Measurements from ENCODE around the gene CAT. TPM values are rescaled to one million over a fixed set of nuclear protein-coding genes. Genes with fewer than 3 reads are reported as not detected.
A peak's percentile ranks its signal among the peaks of the same experiment; 100 is the strongest.

Gene CAT
- total RNA-seq: 100 to 1,000 TPM in 2 of 4 donors, 10 to 100 TPM in 2; 81.6 to 114 (median 102) TPM
- polyA plus RNA-seq: 67.6 TPM
- long read RNA-seq, donor 1, transcript CAT-201 (13 exons, 2,302 nt): major isoform, 198 of 219 reads
- long read RNA-seq, donor 1, partial matches to known transcripts: 17 of 219 reads
- long read RNA-seq, donor 1, other reads (novel, unspliced or antisense): 3 of 219 reads
- long read RNA-seq, donor 2, transcript CAT-201 (13 exons, 2,302 nt): major isoform, 66 of 76 reads
- long read RNA-seq, donor 2, partial matches to known transcripts: 7 of 76 reads
- long read RNA-seq, donor 2, other reads (novel, unspliced or antisense): 3 of 76 reads
- long read RNA-seq, donor 3, transcript CAT-201 (13 exons, 2,302 nt): major isoform, 443 of 513 reads
- long read RNA-seq, donor 3, partial matches to known transcripts: 57 of 513 reads
- long read RNA-seq, donor 3, other reads (novel, unspliced or antisense): 12 of 513 reads
- long read RNA-seq, donor 4, transcript CAT-201 (13 exons, 2,302 nt): major isoform, 90 of 99 reads
- long read RNA-seq, donor 4, partial matches to known transcripts: 4 of 99 reads
- long read RNA-seq, donor 4, other reads (novel, unspliced or antisense): 4 of 99 reads

DNA sequence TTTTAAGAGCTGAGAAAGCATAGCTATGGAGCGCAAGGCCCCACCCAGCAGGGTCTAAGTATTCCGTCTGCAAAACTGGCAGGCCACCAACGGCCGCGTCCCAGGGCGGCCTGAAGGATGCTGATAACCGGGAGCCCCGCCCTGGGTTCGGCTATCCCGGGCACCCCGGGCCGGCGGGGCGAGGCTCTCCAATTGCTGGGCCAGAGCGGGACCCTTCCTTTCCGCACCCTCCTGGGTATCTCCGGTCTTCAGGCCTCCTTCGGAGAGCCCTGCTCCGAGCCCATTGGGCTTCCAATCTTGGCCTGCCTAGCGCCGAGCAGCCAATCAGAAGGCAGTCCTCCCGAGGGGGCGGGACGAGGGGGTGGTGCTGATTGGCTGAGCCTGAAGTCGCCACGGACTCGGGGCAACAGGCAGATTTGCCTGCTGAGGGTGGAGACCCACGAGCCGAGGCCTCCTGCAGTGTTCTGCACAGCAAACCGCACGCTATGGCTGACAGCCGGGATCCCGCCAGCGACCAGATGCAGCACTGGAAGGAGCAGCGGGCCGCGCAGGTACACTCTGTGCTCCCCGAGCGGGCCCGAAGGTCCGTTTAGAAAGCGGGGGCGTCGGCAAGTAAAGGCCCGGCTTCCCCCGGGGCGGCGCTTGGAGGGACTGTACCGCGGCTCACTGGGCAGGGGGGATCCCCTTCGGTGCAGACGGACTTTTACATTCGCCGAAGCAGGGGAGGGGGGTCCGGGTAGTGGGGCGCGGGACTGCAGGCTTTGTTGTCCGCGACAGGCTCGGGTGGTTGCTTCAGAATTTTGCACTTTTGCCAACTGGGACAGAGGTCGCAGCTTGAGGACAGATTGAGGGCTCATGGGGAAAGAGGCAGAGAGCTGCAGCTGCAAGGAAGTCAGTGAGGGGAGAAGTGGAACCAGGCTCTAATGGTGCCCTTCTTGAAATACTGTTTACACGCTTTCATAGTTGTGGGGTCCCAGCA, at the start of gene CAT:
CAT (plus strand) TSS at position 406 of the 979 bp plus-strand sequence; CDS start at position 486, 80 bp downstream.
- WGBS: under 1% methylated on average over 62 of the region's 62 CpGs
- intact Hi-C loops (cut with DNase I): loop anchor here in 1 of 4 donors (5.0 kb wide), 1 partner anchor 187 kb away; no protein-coding TSS in a partner anchor
- peak within 1 kb of the TSS; percentile 69 for H3K4me3 ChIP-seq (ENCODE audit: low read length)
- peak; percentile 99 for ATAC-seq
- peak; percentile 99 for DNase-seq
- H3K9me3 ChIP-seq (ENCODE audit: control insufficient read depth, low read length): no peaks in the 10 kb centered on the region
- H3K27ac ChIP-seq (ENCODE audit: low read length): peak within 1 kb of the TSS; percentile 88
- no peaks in the 10 kb centered on the region for H3K27me3 ChIP-seq (ENCODE audit: control insufficient read depth, insufficient read depth)
- H3K4me1 ChIP-seq (ENCODE audit: control insufficient read depth, insufficient read depth, low read length): peaks cover 12% of the 10 kb centered on the region

DNA sequence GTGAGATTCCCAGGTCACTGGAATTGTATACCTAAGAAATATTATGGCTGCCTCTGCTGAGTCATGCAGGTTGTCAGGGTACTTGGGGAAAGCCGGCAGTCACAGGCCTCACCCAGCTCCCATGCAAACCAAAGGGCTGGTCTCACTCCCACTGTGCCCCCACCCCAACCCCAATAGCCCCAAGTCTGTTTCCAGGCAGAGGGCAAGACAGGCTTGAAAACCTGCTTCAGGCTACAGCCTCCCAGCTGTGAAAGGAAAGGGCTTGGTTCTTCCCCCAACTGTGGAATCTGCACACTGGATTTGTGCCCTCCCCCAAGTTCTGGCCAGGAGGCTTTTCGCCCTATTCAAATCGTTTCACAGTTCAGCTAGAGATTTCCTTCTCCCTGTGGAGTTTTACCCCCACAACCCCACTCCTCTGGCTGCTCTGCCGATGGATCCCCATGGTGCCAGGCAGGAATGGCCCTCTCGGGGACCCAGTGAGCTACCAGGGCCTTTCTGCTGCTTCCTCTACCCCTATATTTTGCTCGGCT, 43.9 kb upstream of the CAT start:
- intact Hi-C loops (cut with DNase I): no loop called here
- H3K27me3 ChIP-seq (ENCODE audit: control insufficient read depth, insufficient read depth): no peaks in the 10 kb centered on the region
- no peak overlapping the region for H3K4me3 ChIP-seq (ENCODE audit: low read length)
- H3K27ac ChIP-seq (ENCODE audit: low read length): no peak overlapping the region
- WGBS: 78% methylated on average over 6 of the region's 6 CpGs
- ATAC-seq: no peak
- no peak for DNase-seq
- no peaks in the 10 kb centered on the region for H3K9me3 ChIP-seq (ENCODE audit: control insufficient read depth, low read length)
- no peaks in the 10 kb centered on the region for H3K4me1 ChIP-seq (ENCODE audit: control insufficient read depth, insufficient read depth, low read length)

DNA sequence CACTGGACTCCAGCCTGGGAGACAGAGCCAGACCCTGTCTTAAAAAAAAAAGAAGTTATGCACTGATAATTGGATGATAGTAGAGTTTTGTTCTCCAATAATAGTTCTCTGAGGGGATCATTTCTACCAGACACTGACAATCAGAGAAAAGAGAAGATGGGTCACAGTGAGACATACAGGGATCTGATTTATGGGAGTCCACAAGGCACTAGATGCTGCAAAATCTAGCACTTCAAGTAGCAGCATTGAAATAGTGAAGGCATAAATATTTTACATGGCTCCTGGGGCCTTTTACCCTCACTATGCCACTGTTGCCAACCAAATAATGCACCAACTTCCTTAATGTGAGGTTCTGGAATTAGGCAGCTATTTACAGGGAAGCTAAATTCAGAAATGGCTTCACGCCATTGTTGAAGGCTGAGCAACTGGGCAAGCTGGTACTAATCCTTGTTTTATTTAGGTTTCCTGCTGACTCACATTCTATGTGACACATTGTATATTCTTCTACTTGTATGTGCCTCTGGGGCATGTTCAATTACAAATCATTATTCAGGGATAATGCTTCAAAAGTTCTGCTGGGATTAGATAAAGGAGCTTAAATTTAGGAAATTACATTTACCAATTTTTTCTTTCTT, 42.7 kb upstream of the CAT start:
- no peaks in the 10 kb centered on the region for H3K27me3 ChIP-seq (ENCODE audit: control insufficient read depth, insufficient read depth)
- H3K9me3 ChIP-seq (ENCODE audit: control insufficient read depth, low read length): no peaks in the 10 kb centered on the region
- H3K4me3 ChIP-seq (ENCODE audit: low read length): no peak overlapping the region
- no peaks in the 10 kb centered on the region for H3K4me1 ChIP-seq (ENCODE audit: control insufficient read depth, insufficient read depth, low read length)
- DNase-seq (no peak), ATAC-seq (peak in 1 of 2 donors; percentile 16)
- 70% methylated on average over 1 of the region's 1 CpG for WGBS
- intact Hi-C loops (cut with DNase I): no loop called here
- H3K27ac ChIP-seq (ENCODE audit: low read length): no peak overlapping the region

DNA sequence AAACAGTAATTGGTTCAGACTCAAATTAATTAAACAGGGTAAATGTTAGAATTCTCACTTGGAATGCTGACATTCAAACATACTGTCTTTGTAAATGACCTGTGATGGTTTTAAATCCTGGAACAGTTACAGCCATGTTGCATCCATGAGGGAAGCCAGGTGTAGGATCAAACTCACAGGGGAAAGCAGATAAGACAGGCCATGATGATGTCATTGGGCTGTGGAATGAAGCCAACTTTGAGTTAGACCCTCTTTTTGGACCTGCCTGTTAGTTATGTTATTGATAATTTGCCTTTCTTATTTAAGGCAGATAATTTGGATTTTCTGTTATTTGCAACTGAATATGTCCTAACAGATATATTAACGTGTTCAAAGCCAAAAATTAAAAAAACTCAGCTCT, 41.6 kb upstream of the CAT start:
- intact Hi-C loops (cut with DNase I): no loop called here
- DNase-seq: no peak
- H3K4me3 ChIP-seq (ENCODE audit: low read length): no peak overlapping the region
- no peak overlapping the region for H3K27ac ChIP-seq (ENCODE audit: low read length)
- H3K27me3 ChIP-seq (ENCODE audit: control insufficient read depth, insufficient read depth): no peaks in the 10 kb centered on the region
- H3K4me1 ChIP-seq (ENCODE audit: control insufficient read depth, insufficient read depth, low read length): no peaks in the 10 kb centered on the region
- no peaks in the 10 kb centered on the region for H3K9me3 ChIP-seq (ENCODE audit: control insufficient read depth, low read length)
- no peak for ATAC-seq
- WGBS: 55% methylated on average over 1 of the region's 1 CpG

DNA sequence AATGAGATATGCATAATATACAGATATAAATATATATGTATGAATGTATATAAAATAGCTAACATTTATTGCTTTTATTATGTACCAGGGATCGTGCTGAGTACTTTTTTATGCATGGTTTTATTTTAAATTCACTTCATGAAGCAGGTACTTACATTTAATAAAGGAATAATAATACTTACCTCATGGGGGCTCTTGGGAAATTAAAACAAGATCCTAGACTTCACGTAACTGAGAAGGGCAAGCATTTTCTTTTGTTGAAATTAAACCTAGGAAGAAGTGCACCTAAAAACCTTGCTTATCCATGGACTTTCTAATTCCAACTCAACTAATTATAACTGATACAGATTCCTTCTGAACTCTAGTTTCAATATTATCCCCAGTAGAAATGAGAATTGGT, 40.9 kb upstream of the CAT start:
- 79% methylated on average over 2 of the region's 2 CpGs for WGBS
- DNase-seq (no peak), ATAC-seq (no peak)
- Histone ChIP-seq H3K4me3 (ENCODE audit: low read length) (no peak overlapping the region), H3K9me3 (ENCODE audit: control insufficient read depth, low read length) (no peaks in the 10 kb centered on the region), H3K4me1 (ENCODE audit: control insufficient read depth, insufficient read depth, low read length) (no peaks in the 10 kb centered on the region), H3K27me3 (ENCODE audit: control insufficient read depth, insufficient read depth) (no peaks in the 10 kb centered on the region), H3K27ac (ENCODE audit: low read length) (no peak overlapping the region)
- intact Hi-C loops (cut with DNase I): no loop called here

DNA sequence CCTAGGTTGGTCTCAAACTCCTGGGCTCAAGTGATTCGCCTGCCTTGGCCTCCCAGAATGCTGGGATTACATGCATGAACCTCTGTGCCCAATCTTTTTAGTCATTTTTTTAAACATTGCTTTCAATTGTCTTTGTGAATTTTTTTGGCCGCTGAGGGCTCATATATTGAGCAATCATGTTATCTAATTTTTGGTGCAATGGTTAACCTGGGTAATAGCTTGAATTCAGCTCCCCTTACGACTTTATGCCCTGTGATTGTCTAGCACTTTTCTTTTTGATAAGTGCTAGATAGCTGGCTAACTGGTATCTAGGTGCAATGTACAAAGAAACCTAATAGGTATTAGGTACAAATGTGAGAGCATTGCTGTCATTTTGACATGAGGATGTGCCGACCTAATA, 35.3 kb upstream of the CAT start:
- H3K9me3 ChIP-seq (ENCODE audit: control insufficient read depth, low read length): no peaks in the 10 kb centered on the region
- DNase-seq (no peak), ATAC-seq (no peak)
- intact Hi-C loops (cut with DNase I): no loop called here
- WGBS: 69% methylated on average over 4 of the region's 4 CpGs
- no peak overlapping the region for H3K27ac ChIP-seq (ENCODE audit: low read length)
- no peak overlapping the region for H3K4me3 ChIP-seq (ENCODE audit: low read length)
- H3K4me1 ChIP-seq (ENCODE audit: control insufficient read depth, insufficient read depth, low read length): no peaks in the 10 kb centered on the region
- no peaks in the 10 kb centered on the region for H3K27me3 ChIP-seq (ENCODE audit: control insufficient read depth, insufficient read depth)

DNA sequence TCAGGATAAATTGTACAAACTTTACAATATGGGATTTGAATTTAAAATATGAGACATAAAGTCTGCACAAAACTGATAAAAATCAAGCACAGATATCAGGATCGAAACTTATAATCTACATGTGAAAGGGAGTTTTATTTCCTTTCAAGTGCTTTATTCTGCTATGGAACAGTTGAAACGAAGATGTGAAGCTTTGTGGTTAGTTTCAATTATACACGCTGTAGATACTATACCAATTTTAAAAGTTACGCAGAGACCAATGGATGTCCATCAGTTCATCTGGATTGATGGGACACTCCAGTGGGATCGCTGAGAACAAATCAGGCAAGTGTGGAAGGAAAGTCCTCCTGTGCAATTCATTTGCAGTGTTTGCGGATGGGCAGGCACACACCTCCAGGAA, 34.5 kb upstream of the CAT start:
- Histone ChIP-seq H3K9me3 (ENCODE audit: control insufficient read depth, low read length) (no peaks in the 10 kb centered on the region), H3K27ac (ENCODE audit: low read length) (no peak overlapping the region), H3K27me3 (ENCODE audit: control insufficient read depth, insufficient read depth) (no peaks in the 10 kb centered on the region), H3K4me3 (ENCODE audit: low read length) (no peak overlapping the region), H3K4me1 (ENCODE audit: control insufficient read depth, insufficient read depth, low read length) (no peaks in the 10 kb centered on the region)
- DNase-seq (no peak), ATAC-seq (no peak)
- intact Hi-C loops (cut with DNase I): no loop called here
- WGBS: 83% methylated on average over 6 of the region's 6 CpGs

DNA sequence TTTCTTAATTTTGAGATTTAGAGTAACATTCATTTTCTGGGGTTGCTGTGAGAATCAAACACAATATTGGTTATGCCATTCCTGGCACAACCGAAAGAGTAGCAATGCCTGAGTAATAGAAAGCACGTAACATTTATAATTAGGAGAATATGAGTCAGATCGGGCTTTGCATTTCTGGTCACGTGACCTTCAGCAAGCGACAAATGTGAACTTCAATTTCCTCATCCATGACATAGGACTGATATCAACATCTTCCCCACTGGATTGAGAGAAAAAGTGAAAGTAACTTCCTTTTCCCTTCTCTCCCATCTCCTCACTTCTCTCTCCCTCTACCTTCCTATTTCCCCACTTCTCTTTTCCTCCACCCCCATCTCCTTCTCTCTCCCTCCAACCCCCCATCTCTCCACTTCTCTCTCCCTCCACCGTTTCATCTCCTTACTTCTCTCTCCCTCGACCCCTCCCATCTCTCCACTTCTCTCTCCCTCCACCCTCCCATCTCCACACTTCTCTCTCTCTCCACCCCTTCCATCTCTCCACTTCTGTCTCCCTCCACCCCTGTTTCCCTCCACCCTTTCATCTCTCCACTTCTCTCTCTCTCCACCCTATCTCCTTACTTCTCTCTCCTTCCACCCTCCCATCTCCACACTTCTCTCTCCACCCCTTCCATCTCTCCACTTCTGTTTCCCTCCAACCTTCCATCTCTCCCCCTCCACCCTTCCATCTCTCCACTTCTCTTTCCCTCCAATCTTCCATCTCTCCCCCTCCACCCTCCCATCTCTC, 33.5 kb upstream of the CAT start:
- ATAC-seq: no peak
- DNase-seq: no peak
- WGBS: 48% methylated on average over 6 of the region's 7 CpGs
- no peaks in the 10 kb centered on the region for H3K9me3 ChIP-seq (ENCODE audit: control insufficient read depth, low read length)
- H3K4me1 ChIP-seq (ENCODE audit: control insufficient read depth, insufficient read depth, low read length): no peaks in the 10 kb centered on the region
- intact Hi-C loops (cut with DNase I): no loop called here
- no peak overlapping the region for H3K27ac ChIP-seq (ENCODE audit: low read length)
- H3K27me3 ChIP-seq (ENCODE audit: control insufficient read depth, insufficient read depth): no peaks in the 10 kb centered on the region
- H3K4me3 ChIP-seq (ENCODE audit: low read length): no peak overlapping the region

DNA sequence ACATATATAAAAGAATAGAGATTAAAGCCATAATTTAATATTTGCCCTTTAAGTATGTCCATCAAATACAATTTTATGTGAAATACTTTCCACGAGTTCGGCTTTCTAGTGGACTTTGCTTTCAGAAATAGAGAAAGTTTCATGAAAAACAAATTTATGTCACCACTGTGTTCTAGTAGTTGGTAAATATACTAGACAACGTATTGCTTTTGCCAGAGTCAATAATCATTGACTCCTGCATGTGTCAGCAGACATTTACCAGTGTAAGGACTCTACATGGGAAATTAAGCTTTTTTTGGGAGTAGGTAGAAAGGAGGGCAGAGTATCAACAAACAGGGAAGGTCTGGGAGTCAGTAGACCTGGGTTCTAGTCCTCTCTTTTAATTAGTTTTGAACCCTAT, 32.3 kb upstream of the CAT start:
- no peak for DNase-seq

More for the DNA sequence above, 32.3 kb upstream of the CAT start:
- H3K9me3 ChIP-seq (ENCODE audit: control insufficient read depth, low read length): no peaks in the 10 kb centered on the region
- H3K27ac ChIP-seq (ENCODE audit: low read length): no peak overlapping the region
- intact Hi-C loops (cut with DNase I): no loop called here
- no peaks in the 10 kb centered on the region for H3K4me1 ChIP-seq (ENCODE audit: control insufficient read depth, insufficient read depth, low read length)
- no peaks in the 10 kb centered on the region for H3K27me3 ChIP-seq (ENCODE audit: control insufficient read depth, insufficient read depth)
- H3K4me3 ChIP-seq (ENCODE audit: low read length): no peak overlapping the region
- no peak for ATAC-seq
- WGBS: 81% methylated on average over 3 of the region's 3 CpGs
